D721Med (cell line): ENCODE results near the gene INMT.

Experiments
- DNase-seq: peaks from one replicate; pipeline ENCODE4 v3.0.0; 2011; ENCODE audit warnings: low spot score; ENCODE audit not compliant: insufficient read length
- FAIRE-seq: peaks from 2 replicates; lab custom pipeline; 2011; peaks lifted over from hg19 to GRCh38; lab: Jason Lieb, UNC
- CTCF ChIP-seq: IDR thresholded peaks from 2 replicates; pipeline ENCODE4 v1.5.1; 2012; ENCODE audit warnings: mild to moderate bottlenecking, control low read depth; ENCODE audit not compliant: insufficient read depth; ENCODE audit errors: missing control alignments

Gene INMT

GRCh38 chr7:30795161-30795948, 43.4 kb downstream of the INMT start:
- FAIRE-seq = no peak
- DNase-seq = no peak
- no peak for TF ChIP-seq CTCF

GRCh38 chr7:30796105-30796869, 44.4 kb downstream of the INMT start:
- DNase-seq = no peak
- no peak for FAIRE-seq
- no peak for TF ChIP-seq CTCF

GRCh38 chr7:30797176-30798040, 45.5 kb downstream of the INMT start:
- no peak for FAIRE-seq
- no peak for TF ChIP-seq CTCF

GRCh38 chr7:30799206-30799975, 47.5 kb downstream of the INMT start:
- FAIRE-seq (no peak), DNase-seq (no peak)
- no peak for TF ChIP-seq CTCF

More at GRCh38 chr7:30797176-30798040, 45.5 kb downstream of the INMT start:
- no peak for DNase-seq

GRCh38 chr7:30799976-30800661, 48.2 kb downstream of the INMT start:
- no peak for DNase-seq
- FAIRE-seq = no peak
- TF ChIP-seq CTCF = no peak

- peak; percentile 83 for TF ChIP-seq CTCF
- FAIRE-seq = no peak
- DNase-seq = peak; percentile 71
These were observed 48.9 kb downstream of the INMT start for GRCh38 chr7:30800785-30801252.
